ENCODE data around the gene DLD.
"Not testable (repeated sequence)": the region's sequence is repeated elsewhere in the genome, so short reads cannot be mapped to it uniquely, and the experiment has no call there.

Gene DLD

DNA sequence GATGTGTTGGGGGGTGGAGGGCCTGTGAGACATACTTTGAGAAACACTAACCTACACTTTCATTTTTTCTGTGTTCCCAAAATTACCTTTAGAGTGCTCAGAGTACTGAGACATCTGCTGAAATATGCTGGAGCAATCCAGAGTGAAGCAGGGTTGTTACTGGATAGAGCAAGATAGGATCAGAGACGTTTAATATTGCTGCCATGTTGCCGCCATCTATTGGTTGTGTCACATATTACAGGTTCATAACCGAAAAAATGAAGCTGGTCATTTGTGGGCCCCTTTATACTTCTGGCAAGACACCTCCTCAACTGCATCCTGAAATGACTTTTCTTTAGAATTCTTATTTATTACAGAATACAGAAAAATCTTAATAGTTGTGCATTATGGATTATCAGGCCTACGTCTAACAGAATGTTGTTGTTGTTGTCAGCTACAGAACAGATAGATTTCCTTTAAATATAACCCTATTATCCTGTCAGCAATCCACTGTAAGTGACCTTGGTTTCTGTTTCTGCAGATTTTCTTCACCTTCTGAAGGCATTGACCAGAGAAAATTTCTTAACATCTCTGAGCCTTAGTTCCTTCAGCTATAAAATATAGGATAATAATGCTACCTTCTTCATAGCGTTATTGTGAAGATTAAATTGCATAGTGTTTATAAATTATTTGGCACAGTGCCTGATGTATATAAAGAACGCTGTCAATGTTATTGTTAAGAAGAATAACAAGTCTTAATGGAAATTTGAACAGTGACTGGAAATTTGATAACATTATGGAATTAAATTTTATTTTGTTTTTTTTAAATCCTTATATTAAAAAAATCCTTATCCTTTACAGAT lies 16.2 kb upstream of the DLD start:
- peak; percentile 79 for DNase-seq (ENCODE audit: low spot score)

DNA sequence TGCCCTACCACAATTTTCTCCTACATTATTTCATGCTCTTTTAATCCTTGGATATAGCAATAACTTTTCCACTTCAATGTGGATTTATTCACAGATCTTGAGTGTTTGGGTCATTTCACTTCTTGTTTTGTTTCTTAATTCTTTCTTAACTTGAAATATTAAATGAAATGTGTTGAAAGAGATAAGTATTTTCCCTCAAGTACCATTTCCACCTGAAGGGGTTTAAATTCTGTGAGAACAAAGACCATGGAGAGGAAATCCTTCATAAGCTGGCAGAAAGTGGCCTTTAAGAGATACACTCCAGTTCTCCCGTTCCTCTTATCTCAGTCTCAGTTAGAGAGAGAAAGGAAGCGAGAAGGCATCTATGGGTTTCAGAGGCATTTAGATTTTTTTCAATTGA lies 14.1 kb upstream of the DLD start:
- DNase-seq (ENCODE audit: low spot score): no peak

DNA sequence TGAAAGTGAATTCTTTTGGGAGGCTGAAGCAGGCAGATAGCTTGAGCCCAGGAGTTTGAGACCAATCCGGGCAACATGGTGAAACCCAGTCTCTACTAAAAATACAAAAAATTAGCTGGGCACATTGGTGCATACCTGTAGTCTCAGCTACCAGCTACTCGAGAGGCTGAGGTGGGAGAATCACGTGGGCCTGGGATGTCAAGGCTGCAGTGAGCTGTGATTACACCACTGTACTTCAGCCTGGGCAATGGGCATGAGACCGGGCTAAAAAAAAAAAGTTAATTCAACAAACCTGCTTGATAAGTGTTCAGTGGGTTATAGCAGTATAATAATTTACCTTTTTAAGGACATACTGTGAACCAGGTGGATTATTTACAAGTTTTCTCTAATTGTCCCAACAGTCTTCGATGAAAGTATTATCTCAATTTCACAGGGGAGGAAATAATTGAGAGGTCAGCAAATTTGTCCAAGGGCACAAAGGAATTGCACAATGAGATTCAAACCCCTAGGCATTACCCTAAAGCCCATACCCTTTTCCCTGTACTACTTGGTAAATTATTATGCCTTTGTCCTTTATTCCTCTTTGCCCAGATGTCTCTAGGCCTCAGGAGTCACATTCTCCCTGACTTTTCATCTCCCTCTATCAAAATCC lies 13.1 kb upstream of the DLD start:
- DNase-seq (ENCODE audit: low spot score): no peak

DNA sequence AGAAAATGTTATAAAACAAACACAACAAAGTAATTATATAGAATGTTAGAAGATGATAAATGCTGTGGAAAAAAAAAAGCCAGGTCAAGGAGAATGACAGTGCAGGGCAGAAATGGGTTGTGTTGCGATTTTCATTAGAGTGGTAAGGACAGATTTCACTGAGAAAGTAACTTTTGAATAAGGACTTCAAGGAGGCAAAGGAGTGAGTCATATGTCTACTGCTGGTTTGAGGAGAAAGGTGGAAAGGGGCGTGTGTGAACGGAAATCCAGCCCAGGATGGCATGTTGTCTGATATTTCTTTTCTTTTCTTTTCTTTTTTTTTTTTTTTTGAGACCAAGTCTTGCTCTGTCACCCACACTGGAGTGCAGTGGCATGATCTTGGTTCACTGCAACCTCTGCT lies 12.3 kb upstream of the DLD start:
- DNase-seq (ENCODE audit: low spot score): no peak

DNA sequence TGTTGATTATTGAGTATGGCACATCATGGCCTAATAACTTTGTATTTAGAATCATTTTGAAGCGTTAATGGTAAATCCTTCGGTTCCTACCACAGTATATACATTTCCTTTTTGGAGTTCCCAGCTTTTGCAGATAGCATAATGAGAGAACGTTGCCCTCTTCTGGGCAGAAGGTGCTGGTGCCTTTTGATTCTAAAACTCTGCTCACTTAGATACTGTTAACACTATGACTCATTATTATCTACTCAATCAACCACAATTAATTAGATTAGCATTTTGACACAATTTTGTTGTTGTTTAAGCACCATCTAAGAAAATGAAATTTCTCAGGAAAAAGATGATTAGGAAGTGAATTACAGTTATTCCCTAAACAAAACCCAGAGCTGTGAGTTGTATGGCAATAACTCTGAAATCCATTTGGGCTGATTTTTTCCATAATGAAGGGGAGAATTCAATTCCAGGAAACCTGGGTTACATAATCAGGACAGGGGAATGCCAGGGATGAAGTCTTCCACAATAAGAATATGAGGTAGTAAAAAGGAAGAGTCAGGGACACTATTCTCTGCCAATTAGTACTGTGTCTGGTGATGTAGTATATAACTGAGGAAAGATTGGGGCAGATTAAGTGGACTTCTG lies 11.5 kb upstream of the DLD start:
- peak; percentile 58 for DNase-seq (ENCODE audit: low spot score)

DNA sequence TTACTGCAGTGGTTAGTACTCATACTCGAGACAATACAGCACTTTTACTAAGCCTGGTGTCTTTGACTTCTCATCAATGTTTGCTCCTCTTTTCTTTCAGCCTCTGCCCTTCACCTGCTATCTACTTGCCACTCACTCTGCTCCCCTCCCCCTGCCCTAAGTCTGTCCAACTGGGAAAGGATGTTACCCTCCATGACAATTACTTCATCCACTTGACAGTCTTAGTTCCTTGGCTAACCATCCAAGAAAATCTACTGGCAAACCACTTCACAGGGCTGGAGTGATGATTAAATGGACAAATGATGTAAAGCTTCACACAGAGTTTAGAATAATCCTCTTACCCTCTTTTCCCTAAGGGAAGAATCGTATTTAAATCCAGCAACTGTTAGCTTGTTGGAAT lies 8.2 kb upstream of the DLD start:
- DNase-seq (ENCODE audit: low spot score): no peak

DNA sequence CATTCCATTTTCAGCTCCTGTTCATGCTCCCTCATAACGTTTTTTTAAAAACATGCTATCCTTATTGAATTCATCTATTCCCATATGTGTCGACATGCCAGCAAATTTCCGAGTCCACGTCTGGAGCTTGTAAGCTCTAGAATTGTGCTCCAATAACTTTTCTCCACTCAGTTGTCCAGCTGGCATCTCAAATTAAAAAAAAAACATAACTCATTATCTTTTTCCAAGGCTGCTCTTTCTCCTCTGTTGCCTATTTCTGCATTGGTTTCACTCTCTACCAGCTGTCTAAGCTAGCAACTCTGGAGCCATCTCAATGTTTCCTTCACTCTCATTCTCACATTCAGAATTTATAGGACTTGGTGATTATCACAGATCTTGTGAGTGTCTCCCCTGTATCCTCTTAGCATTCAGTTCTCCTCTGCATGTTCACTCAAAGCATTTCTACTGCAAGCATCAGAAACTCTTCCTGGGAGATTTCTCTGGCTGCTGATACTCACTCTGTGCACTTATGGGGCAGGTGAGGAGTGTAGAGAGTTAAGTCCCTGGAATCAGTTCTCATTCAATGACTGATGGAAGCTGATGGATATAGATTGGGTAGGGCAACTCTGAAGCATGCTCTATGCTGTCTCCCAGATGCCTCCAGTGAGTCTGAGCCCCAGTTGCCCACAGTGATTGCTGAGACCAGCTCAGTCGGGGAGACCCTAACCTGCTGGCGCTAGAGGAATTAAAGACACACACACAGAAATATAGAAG lies 6.7 kb upstream of the DLD start:
- no peak for DNase-seq (ENCODE audit: low spot score)

DNA sequence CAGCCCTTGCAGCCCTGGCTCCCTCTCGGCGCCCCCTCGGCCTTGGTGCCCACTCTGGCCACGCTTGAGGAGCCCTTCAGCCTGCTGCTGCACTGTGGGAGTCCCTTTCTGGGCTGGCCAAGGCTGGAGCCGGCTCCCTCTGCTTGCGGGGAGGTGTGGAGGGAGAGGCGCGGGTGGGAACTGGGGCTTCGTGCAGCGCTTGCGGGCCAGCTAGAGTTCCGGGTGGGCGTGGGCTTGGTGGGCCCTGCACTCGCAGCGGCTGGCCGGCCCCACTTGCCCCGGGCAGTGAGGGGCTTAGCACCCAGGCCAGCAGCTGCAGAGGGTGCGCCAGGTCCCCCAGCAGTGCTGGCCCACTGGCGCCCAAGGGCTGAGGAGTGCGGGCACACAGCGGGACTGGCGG lies 3.2 kb upstream of the DLD start:
- not testable (repeated sequence) for DNase-seq (ENCODE audit: low spot score)

DNA sequence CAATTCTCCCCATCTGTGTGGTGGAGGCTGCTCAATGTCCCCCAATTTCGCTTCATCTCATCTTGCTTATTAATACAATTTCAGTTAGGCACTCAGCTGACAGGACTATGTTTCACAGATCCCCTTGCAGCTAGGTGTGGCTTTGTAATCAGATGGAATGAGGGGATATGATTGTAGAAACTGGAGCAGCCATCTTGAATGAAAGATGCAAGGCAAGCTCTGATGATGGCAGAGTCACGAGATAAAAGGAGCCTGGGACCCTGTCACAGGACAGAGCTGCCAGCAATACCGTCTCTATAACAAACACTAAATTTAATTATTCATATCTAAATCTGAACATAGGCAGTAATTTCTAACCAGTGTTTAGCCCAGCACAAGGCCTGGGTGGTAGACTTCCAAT lies 991 bp upstream of the DLD start:
- no peak for DNase-seq (ENCODE audit: low spot score)

DNA sequence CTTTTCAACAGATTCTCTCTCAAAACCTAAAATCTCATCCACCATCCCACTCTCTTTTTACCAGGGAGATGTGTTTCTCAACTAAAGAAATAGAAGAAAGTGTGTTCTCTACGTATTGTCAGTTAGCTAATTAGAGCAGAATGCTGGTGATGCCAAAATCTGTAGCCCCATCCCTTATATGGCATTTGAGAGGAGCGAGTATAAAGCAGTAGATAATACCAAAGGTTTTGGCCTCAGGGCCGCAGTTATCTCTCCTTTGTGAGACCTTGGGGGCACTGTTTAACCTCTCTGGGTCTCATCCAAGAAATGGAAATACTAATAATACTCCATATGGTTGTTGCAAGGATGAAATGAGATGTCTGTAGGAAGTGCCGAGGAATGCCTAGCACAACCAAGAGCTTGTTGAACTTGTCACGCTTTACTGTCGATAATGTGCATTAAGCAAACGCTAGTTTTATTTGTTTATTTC lies 456 bp upstream of the DLD start:
- DNase-seq (ENCODE audit: low spot score): no peak

DNA sequence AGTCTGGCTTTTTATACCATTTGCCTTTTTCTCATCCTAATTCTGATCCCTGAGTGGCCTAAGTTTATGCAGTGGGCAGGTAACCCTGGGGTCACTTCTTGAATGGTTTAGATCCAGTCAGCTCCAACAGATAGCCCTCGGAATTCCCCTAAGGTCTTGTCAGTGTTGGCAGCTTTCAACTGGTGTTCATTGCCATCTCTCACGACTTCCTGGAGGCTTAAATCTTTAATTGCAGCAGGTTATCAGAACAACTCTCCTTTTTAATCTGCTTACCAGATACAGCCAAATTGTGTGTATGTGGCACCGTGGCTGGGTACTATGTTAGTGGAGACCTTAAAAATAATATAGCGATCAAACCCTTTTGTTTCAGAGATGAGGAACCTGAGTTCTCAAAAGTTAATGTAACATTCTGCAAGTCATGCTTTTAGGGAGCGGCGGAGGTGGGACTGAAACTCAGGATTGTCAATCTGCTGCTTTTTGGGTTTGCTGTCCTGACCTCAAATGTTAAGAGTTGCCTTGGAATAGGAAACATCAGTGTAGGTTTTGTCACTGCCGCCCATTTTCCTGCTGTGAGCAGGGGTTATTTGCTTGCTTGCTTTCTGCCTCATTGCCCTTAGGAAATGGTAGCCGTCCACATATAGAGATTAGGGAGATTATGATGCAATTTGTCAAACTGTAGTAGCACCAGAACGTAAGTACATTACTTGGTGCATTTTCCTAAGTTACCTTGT lies 818 bp downstream of the DLD start:
- DNase-seq (ENCODE audit: low spot score): no peak

DNA sequence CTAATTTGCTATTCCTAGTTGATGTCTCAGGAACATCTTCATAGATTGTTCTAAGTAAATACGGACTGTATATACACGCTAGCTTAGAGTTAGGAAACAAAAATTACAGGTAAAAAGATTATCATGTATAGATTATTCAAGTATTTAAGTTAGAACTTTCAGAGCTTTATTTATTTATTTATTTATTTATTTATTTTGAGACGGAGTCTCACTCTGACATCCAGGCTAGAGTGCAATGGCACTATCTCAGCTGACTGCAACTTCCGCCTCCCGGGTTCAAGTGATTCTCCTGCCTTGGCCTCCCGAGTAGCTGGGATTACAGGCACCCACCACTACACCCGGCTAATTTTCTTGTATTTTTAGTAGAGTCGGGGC lies 1.4 kb downstream of the DLD start:
- DNase-seq (ENCODE audit: low spot score): not testable (repeated sequence)

DNA sequence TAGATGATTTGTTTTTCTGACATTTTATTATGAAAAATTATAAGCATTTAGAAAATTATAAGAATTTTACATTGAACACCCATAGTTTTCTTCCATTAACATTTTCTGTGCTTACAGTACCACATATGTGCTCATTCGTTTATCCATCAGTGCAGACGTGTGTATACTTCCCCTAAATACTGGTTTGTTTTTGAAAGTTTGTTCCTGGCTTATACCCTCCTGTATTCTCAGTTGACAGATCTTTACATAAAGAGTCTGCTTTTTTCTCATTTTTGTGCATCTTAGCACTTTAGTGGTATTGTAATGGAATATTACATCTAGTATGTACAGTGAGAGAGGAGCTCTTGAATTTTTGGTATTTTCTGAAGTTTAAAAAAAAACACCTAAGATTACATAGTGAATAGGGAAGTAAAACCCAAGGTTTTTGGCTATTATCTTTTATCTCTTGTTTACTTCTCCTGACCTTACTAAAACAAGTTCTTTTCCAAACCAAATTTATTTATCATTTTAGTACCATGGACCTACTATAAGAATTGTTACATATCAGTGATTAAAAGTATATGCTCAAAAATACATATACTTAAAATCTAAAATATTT lies 8.1 kb downstream of the DLD start:
- no peak for DNase-seq (ENCODE audit: low spot score)

DNA sequence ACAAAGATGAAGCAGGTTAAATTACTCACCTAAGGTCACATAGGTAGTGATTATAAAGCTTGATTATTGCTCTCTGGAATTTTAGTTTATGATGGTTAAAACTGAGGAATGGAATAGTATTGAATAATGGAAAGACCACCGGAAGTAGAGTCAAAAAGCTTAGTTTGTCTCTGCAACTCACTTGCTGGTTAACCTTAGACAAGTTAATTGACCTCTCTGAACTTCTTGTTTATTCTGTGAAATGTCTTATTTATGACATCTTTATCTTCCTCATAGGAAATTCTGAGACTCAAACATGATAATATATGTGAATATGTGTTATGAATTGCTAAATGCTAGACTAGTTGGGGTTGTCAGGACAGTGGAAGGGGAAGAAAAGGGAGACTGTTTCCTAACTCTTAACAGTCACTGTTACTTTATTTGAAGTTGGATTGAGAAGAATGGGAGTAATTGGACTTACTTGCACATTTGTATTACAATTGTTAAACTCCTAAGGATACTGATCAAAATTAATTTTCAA lies 9.6 kb downstream of the DLD start:
- no peak for DNase-seq (ENCODE audit: low spot score)

DNA sequence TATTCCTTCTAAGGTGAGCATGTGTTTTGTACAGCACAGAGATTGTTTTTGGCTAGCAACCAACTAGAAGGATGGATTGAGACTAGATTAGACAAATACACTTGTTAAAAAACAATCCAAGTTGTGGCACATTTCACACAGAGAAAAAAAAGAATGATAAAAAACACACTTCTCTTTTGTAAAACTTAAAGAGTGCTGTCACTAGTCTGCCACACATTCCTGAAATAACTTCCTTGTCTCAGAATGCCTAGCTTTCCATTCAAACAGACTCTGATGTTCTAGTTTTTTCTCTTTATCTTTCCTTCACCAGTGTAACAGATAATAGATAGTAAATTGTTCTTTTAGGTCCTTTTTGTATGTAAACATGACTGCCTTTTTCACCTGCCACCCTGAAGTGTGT lies 11.4 kb downstream of the DLD start:
- no peak for DNase-seq (ENCODE audit: low spot score)

DNA sequence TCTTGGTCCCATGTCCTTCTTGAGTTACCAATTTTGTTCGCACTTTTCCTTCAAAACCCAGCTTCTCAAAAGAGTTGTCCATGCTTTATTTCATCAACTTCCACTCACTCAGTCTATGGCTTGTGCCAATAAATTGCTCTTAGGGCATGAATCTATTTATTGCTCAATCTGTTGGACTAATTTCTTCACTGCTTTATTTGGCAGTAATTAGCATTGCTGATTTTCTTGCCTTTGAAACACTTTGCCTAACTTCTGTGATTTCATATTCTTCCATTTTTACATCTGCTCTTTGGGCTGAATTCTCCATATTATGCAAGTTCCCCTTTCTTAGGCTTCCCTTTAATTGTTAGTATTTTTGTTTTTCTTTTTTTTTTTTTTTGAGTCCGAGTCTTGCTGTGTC lies 16.8 kb downstream of the DLD start:
- DNase-seq (ENCODE audit: low spot score): no peak

DNA sequence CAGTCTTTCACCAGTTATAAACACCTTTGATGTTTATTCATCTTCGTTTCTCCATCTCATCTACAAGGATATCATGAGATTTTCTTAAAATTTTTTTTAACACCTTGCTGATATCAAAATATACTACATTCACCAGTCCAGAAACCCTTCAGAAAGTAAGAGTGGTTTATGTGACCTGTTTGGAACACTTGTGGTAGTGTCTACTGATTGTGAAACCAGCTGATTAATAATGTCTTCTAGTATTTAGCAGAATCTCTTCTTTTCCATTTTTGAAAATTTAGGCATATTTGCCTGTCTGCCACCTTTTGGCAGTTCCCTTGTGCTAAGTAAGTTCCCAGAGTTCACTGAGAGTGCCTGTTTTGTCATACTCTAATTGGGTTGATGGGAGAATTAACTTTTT lies 18.5 kb downstream of the DLD start:
- DNase-seq (ENCODE audit: low spot score): no peak

DNA sequence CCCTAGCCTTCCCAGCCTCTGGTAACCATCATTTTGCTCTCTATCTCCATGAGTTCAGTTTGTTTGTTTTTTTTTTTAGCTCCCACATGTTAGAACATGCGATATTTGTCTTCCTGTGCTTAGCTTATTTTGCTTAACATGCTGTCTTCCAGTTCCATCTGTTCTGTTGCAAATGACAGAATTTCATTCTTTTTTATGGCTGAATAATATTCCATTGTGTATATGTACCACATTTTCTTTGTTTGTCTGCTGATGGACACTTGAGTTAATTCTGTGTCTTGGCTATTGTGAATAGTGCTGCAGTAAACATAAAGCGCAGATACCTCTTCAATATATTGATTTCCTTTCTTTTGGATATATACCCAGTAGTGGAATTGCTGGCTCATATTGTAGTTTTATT lies 21.0 kb downstream of the DLD start:
- no peak for DNase-seq (ENCODE audit: low spot score)

DNA sequence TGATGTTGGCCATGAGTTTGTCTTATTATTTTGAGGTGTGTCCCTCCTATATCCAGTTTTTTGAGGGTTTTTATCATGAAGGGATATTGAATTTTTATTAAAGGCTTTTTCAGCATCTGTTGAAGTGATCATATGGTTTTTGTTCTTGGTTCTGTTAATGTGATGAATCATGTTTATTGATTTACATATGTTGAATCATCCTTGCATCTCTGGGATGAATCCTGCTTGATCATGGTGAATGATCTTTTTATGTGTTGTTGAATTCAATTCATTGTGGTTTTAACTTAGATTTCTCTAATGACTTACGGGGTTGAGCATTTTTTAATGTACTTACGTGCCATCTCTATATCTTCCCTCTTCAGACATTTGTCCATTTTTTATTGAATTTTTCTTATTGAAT lies 22.9 kb downstream of the DLD start:
- no peak for DNase-seq (ENCODE audit: low spot score)

DNA sequence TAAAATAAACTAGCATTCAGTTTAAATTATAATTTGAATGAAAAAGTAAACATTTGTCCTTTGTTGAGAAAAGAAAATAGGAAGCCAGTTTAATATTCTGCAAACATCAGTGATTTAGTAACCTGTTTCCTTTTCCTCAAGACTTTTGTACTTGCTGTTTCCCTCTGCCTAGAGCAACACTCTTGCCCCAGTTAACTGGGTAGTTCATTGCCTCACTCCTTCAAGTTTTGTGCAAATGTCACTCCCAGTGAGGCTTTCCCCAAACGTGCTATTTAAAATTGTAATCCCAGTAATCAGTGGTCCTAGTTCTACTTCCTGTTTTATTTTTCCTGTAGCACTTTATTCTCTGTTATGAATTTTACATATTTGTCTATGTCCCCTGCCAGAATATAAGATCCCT lies 23.8 kb downstream of the DLD start:
- DNase-seq (ENCODE audit: low spot score): no peak

DNA sequence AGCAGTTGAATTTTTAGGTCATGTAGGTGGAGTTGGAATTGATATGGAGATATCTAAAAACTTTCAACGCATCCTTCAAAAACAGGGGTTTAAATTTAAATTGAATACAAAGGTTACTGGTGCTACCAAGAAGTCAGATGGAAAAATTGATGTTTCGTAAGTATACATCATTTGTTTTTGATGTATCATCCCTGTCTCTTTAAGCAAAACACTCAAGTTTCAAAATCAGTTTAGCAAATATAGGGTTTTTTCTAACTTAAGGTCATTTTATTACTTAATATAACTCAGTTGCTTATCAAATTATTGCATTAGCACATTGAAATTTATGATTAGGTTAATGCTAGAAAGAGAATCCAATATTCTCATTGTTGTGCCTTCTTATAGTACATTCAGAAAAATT lies 24.6 kb downstream of the DLD start:
- DNase-seq (ENCODE audit: low spot score): no peak
